ENCODE data around the gene AGGF1. TPM values are rescaled to one million over a fixed set of nuclear protein-coding genes. Genes with fewer than 3 reads are reported as not detected.
A peak's percentile ranks its signal among the peaks of the same experiment; 100 is the strongest.
"Not testable (repeated sequence)": the region's sequence is repeated elsewhere in the genome, so short reads cannot be mapped to it uniquely, and the experiment has no call there.

The AGGF1 gene
- total RNA-seq = 17.4 TPM

DNA sequence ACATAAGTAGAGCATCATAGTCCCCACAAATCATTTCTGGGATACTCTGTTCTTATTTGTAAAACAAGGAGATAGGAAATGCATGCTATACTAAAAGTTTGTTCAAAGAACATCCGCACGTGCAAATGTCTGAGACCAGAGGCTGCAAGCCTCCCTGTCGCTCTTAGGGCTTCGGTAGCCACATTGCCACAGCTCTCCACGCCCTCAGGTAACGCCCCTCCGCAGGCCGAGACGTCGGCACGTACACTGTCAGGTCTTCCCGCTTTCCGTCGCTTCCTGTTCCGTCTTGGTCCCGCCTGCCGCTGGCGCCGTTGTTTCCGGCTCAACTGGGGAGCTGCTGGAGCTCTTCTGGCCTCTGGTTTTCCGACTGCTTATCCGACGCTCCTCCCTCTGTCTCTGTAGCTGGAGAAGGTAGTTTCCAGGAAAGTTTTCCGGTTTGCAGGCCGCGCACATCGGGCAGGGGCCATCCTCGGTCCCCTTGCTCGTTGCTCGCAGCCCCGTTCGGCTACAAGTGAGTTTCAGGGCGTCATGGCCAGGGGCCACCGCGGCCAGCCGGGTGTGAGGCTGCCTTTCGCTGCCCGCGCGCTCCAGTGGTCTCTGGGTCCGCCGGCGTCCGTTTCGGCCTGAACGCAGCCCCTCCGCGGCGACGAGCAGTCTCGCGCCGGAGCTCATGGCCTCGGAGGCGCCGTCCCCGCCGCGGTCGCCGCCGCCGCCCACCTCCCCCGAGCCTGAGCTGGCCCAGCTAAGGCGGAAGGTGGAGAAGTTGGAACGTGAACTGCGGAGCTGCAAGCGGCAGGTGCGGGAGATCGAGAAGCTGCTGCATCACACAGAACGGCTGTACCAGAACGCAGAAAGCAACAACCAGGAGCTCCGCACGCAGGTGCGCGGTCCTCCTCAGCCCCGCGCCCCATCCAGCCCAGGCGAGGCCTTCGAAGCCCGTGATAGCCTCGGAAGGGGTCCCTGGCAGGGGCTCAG is at the start of gene AGGF1:
Gene AGGF1 (plus strand): TSS at position 308 of the 975 bp plus-strand sequence. CDS start 363 bp downstream, at position 671.
- DNase-seq (ENCODE audit: low spot score) = peak; percentile 95

DNA sequence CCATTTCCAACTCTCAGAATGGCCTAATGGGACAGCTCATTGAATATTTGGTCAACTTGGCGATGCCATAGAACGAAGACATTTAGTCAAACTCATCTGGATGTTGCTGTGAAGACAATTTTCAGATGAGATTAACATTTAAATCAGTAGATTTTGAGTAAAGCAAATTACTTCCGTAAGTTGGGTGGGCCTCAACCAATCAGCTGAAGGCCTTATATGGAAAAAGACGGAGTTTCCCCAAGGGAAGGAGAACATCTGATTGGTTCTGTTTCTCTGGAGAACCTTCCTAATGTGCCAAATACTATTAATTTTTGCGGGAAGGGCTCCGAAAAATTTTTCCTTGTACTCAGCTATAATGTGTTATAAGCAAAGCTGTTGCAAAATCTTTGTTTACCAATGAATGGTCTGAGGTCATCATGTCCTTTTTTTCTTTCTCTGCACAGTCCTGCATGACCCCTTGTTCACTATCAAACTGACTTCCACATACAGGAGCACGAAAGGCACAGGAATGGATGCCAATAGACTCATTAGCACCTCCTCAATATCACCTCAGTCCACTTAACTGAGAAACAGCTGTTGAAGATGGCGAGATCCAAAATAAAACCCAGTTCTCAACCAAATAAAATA is 49.6 kb upstream of the AGGF1 start:
- no peak for DNase-seq (ENCODE audit: low spot score)

GRCh38 chr5:76982450-76982849 is 47.8 kb upstream of the AGGF1 start:
- DNase-seq (ENCODE audit: low spot score) = no peak

- DNase-seq (ENCODE audit: low spot score) = no peak
Observed at GRCh38 chr5:76983468-76983867, 46.7 kb upstream of the AGGF1 start.

DNA sequence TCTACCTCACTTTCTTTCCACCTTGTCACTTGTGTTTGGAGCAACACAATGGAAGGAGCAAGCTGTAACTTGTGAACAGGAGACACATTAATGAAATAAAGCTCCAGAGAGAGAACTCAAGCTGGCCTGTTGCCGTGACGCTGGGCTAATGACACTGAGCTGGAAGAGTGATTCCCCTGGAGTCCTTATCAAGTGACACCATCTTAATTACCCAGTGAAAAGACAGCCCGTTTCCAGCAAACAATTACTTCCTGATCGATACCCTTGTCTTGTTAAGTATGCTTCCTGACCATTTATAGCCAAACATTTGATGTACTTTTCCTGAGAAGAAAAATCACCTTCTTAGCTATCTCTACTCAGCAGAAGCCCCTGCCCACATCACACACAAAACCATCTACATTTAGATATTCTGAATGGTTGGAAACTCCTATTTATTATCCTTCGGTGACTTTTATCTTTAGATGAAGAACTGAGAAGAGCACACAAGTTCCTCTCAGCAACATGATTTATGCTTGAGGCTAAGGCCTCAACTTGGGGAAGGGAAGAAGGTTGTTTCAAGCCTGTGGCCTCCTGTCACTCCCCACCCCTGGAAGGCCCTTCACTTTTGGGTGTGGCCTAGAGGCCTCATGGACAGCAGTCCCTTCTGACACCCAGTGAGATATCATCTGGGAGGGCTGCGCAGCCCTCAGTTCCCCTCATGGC is 43.2 kb upstream of the AGGF1 start:
- DNase-seq (ENCODE audit: low spot score) = no peak

DNA sequence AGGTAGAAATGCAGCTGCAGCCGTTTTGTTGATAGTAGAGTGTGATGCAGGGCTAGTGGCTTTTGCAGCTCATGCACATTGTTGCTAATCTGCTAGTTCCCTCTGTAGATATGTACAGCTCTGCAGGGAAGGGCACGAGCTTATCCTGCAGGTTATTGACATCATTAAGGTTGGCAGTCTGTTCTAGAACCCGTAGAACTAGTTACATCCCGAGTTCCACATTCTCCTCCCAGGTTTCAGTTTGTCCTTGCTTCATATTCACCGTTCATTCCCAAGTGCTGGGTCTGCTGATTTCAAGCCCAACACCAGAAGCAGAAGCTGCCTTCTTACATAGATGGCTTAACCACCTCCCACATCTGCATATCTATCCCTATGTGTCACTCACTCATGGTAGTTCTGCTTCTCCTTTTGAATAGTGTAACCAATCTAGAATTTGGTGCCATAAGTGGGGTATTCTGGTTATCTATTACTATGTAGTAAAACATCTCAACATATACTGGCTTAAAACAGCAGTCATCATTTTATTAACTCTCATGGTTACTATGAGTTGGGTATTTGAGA is 39.2 kb upstream of the AGGF1 start:
- DNase-seq (ENCODE audit: low spot score) = no peak

DNA sequence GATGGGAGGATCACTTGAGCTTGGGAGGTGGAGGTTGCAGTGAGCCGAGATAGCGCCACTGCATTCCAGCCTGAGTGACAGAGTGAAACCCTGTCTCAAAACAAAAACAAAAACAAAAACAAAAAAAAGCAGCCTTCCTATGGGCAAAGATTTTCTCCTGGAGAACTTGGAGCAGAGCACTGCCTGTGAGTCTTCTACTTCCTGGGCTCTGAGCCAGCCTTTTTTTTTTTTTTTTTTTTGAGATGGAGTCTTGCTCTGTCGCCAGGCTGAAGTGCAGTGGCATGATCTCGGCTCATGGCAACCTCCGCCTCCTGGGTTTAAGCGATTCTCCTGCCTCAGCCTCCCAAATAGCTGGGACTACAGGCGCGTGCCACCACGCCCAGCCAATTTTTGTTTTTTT is 36.8 kb upstream of the AGGF1 start:
- DNase-seq (ENCODE audit: low spot score) = not testable (repeated sequence)

- DNase-seq (ENCODE audit: low spot score) = no peak
Observed at GRCh38 chr5:76994337-76994736, 35.9 kb upstream of the AGGF1 start.

- DNase-seq (ENCODE audit: low spot score) = not testable (repeated sequence)
Observed at GRCh38 chr5:76998251-76998650, 32.0 kb upstream of the AGGF1 start.

DNA sequence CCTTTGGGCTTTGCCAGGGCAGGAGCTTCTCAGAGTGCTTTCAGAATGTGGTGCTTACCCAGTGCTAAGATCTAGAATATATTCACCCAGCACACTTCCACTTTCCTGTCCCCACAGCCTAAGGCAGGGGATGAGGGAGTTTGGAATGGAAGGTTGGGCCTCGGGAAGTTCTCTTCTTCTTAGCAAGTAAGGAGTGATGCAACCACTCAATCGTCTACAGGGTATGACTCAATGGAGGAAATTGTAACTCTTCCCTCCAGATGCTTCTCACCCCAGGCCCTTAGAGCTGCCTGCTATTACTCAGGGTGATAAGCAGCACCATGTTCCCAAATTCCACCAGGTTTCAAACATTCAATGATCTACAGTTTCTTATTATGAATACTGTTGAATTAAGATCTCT is 30.8 kb upstream of the AGGF1 start:
- DNase-seq (ENCODE audit: low spot score) = no peak

- no peak for DNase-seq (ENCODE audit: low spot score)
Observed at GRCh38 chr5:77003246-77003645, 27.0 kb upstream of the AGGF1 start.

DNA sequence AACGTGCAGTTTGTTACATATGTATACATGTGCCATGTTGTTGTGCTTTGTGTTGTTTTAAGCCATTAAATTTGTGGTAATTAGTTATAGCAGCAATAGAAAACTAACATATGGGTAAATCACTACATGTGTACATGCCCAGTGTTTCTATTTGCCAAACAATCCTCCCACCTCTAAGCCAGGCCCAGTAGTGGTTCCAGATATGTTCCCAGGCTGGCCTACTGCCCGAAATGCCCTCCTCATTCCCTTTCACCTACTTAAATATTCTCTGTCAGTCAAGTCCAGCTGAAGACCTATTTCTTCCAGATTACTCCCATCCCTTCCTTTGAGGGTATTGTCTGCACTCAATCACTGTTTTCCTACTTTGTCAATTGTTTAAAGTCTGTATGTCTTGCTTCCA is 24.1 kb upstream of the AGGF1 start:
- DNase-seq (ENCODE audit: low spot score) = no peak

- no peak for DNase-seq (ENCODE audit: low spot score)
Observed at GRCh38 chr5:77008413-77008812, 21.8 kb upstream of the AGGF1 start.

GRCh38 chr5:77010243-77010642 is 20.0 kb upstream of the AGGF1 start:
- no peak for DNase-seq (ENCODE audit: low spot score)

- no peak for DNase-seq (ENCODE audit: low spot score)
Observed at GRCh38 chr5:77011498-77011897, 18.7 kb upstream of the AGGF1 start.

DNA sequence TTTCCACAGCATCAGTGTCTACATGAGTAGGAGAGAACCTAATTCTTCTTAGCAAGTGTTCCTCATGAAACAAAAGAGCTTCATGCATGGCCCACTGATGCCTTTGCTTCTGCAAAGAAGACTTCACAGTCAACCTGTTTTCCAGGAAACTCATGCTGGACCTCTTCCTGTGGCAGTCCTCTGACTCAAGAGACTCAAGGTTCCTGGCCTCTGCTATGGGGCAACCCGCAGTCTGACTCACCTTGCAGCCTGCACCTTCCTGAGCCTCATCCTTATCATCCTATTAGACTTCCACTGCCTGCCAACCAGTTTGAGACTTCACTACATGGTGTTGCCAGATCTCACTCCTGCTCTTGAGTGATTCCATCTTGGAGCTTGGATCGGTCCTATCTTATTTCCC is 17.6 kb upstream of the AGGF1 start:
- DNase-seq (ENCODE audit: low spot score) = no peak

GRCh38 chr5:77015938-77016569 is 14.2 kb upstream of the AGGF1 start:
- DNase-seq (ENCODE audit: low spot score) = no peak

GRCh38 chr5:77016962-77017361 is 13.2 kb upstream of the AGGF1 start:
- no peak for DNase-seq (ENCODE audit: low spot score)

GRCh38 chr5:77017668-77018067 is 12.5 kb upstream of the AGGF1 start:
- no peak for DNase-seq (ENCODE audit: low spot score)

GRCh38 chr5:77022511-77023417 is 7.4 kb upstream of the AGGF1 start:
- DNase-seq (ENCODE audit: low spot score) = no peak

- no peak for DNase-seq (ENCODE audit: low spot score)
Observed at GRCh38 chr5:77024490-77024889, 5.7 kb upstream of the AGGF1 start.

All from ureter (tissue), 1 donor.